B cell (primary cell): ENCODE data around the gene ZNF442. TPM values are rescaled to one million over a fixed set of nuclear protein-coding genes. Genes with fewer than 3 reads are reported as not detected.

ENCODE experiments used
- ATAC-seq: fragments of 200-7000 bp; cut with Tn5 transposase; one replicate; pipeline ENCODE4 v1.10.0; 2021; ENCODE audit warnings: low read depth, mild to moderate bottlenecking, moderate number of reproducible peaks, moderate library complexity
- CTCF ChIA-PET: fragments of 350-600 bp; sonication (Branson Sonifier 250); formaldehyde crosslinking; loops from one replicate; lab custom pipeline; 2021; ENCODE audit warnings: antibody characterized with exemption, inconsistent platforms; lab: Charles Lee
- POLR2A ChIA-PET: fragments of 350-600 bp; sonication (Branson Sonifier 250); formaldehyde crosslinking; loops from one replicate; lab custom pipeline; 2021; ENCODE audit warnings: antibody characterized with exemption; lab: Charles Lee
- DNase-seq: peaks from one replicate; pipeline ENCODE4 v3.0.0; 2013
- H2AFZ ChIP-seq: 2 replicates; pipeline ENCODE4 v1.6.1; 2012; ENCODE audit warnings: mild to moderate bottlenecking, low read depth, low read length; ENCODE audit not compliant: insufficient read depth, poor library complexity, severe bottlenecking
- H3K27ac ChIP-seq, 2 donors: 1 replicate in 1 of 2; 2 replicates in 1 of 2; pipeline ENCODE4 v1.5.1; 2012 to 2013; ENCODE audit warnings: low read length in 2 of 2, mild to moderate bottlenecking in 2 of 2, moderate library complexity in 1 of 2
- H3K27me3 ChIP-seq, 4 experiments: fragments of 200-600 bp in 1 of 4; sonication (generic) in 1 of 4; replicated peaks in 1 of 4; 1 replicate in 2 of 4; 2 replicates in 2 of 4; pipeline versions ENCODE4 v1.6.1 to v1.7.0; 2013 to 2016; ENCODE audit warnings: low read length in 3 of 4, mild to moderate bottlenecking in 2 of 4, mixed read lengths in 1 of 4, moderate library complexity in 1 of 4; ENCODE audit not compliant: insufficient read depth in 4 of 4, control insufficient read depth in 3 of 4; ENCODE audit errors: control extremely low read depth in 1 of 4
- H3K36me3 ChIP-seq, 2 experiments: replicated peaks in 1 of 2; 1 replicate in 1 of 2; 2 replicates in 1 of 2; pipeline versions ENCODE4 v1.6.1 to v1.7.1; 2013; ENCODE audit warnings: low read length in 1 of 2; ENCODE audit not compliant: insufficient read depth in 2 of 2, control insufficient read depth in 1 of 2; ENCODE audit errors: control extremely low read depth in 1 of 2, extremely low read depth in 1 of 2
- H3K4me1 ChIP-seq, 2 donors: fragments of 200-600 bp in 1 of 2; sonication (generic) in 1 of 2; 1 replicate in 1 of 2; 2 replicates in 1 of 2; pipeline versions ENCODE4 v1.5.1 to v1.6.1; 2013 to 2017; ENCODE audit warnings: low read length in 2 of 2; ENCODE audit not compliant: control insufficient read depth in 2 of 2, insufficient read depth in 2 of 2
- H3K4me2 ChIP-seq: replicated peaks from 2 replicates; pipeline ENCODE3; 2012; ENCODE audit warnings: mild to moderate bottlenecking, low read depth, low read length; ENCODE audit not compliant: poor library complexity, severe bottlenecking
- H3K4me3 ChIP-seq, 5 experiments: fragments of 200-600 bp in 1 of 5; sonication (generic) in 1 of 5; 1 replicate in 3 of 5; 2 replicates in 2 of 5; pipeline versions ENCODE4 v1.5.1 to v1.7.0; 2011 to 2016; ENCODE audit warnings: low read length in 4 of 5, mild to moderate bottlenecking in 4 of 5, low read depth in 2 of 5, control low read depth in 1 of 5, moderate library complexity in 1 of 5; ENCODE audit not compliant: insufficient read depth in 1 of 5; ENCODE audit errors: control extremely low read depth in 1 of 5, extremely low read depth in 1 of 5
- H3K79me2 ChIP-seq: fragments of 200-600 bp; sonication (generic); one replicate; pipeline ENCODE4 v1.6.0; 2016; ENCODE audit warnings: low read length; ENCODE audit not compliant: control insufficient read depth, insufficient read depth
- H3K9ac ChIP-seq: fragments of 200-600 bp; sonication (generic); 2 replicates; pipeline ENCODE4 v1.6.1; 2017; ENCODE audit warnings: mild to moderate bottlenecking, low read length, moderate library complexity
- H3K9me3 ChIP-seq, 3 donors: one replicate each; pipeline versions ENCODE4 v1.6.1 to v1.7.1; 2013; ENCODE audit warnings: low read length in 2 of 3; ENCODE audit not compliant: control insufficient read depth in 2 of 3, insufficient read depth in 1 of 3; ENCODE audit errors: control extremely low read depth in 1 of 3
- H4K20me1 ChIP-seq: 2 replicates; pipeline ENCODE4 v1.6.0; 2012; ENCODE audit warnings: mild to moderate bottlenecking, low read length; ENCODE audit not compliant: insufficient read depth, control insufficient read depth, poor library complexity, severe bottlenecking
- H3K27ac Mint-ChIP-seq: one replicate; pipeline ENCODE4 v1.8.0; 2021; ENCODE audit warnings: mixed read lengths
- H3K27me3 Mint-ChIP-seq: one replicate; pipeline ENCODE4 v1.8.0; 2021; ENCODE audit warnings: mixed read lengths
- H3K4me1 Mint-ChIP-seq: one replicate; pipeline ENCODE4 v1.8.0; 2021; ENCODE audit warnings: mixed read lengths
- H3K4me3 Mint-ChIP-seq: one replicate; pipeline ENCODE4 v1.8.0; 2021; ENCODE audit warnings: mixed read lengths
- H3K9me3 Mint-ChIP-seq: one replicate; pipeline ENCODE4 v1.8.0; 2022; ENCODE audit warnings: mixed read lengths; ENCODE audit not compliant: insufficient read depth
- CTCF ChIP-seq: fragments of 200-600 bp; IDR thresholded peaks from one replicate; pipeline ENCODE4 v1.8.0; 2022; ENCODE audit warnings: antibody characterized with exemption, mild to moderate bottlenecking
- EZH2 ChIP-seq: IDR thresholded peaks from 2 replicates; pipeline ENCODE4 v1.6.1; 2012; ENCODE audit warnings: borderline replicate concordance, low read depth, mild to moderate bottlenecking, moderate library complexity, low read length; ENCODE audit not compliant: insufficient read depth, poor library complexity, severe bottlenecking
- WGBS: methylation state at CpG from one replicate; pipeline ENCODE4 v1.1.5; 2013; ENCODE audit warnings: missing lambda C conversion rate; ENCODE audit not compliant: insufficient coverage; 5-methylcytosine and 5-hydroxymethylcytosine counted together
- intact Hi-C: fragments of 100-400 bp; cut with micrococcal nuclease; formaldehyde crosslinking; loops from one replicate; pipeline ENCODE4 v1.10.0; 2022
- polyA plus RNA-seq: library from polyadenylated mRNA; depleted of rRNA; stranded (reverse); fragments of >200 nt; gene quantifications from 2 replicates; pipeline ENCODE4 v1.2.3, GENCODE V29; 2012
- total RNA-seq, 2 donors: library from RNA; stranded (reverse); fragments of 120-200 nt in 1 of 2; gene quantifications; 1 replicate in 1 of 2; 2 replicates in 1 of 2; pipeline versions ENCODE4 v1.2.3 to v1.2.4, GENCODE V29; 2013 to 2022

Gene ZNF442
- total and polyA plus RNA-seq, 2 donors (not counting 1 experiment from before 2014, with no cell fraction given): 0.69 to 6.9 TPM

- Histone ChIP-seq H3K27ac (no peak overlapping the region), H2AFZ (no peak overlapping the region), H4K20me1 (no peaks in the 10 kb centered on the region), H3K9ac (no peak overlapping the region), H3K4me1 (no peaks in the 10 kb centered on the region), H3K36me3 (peaks cover 0 to 10% of the 10 kb centered on the region in 2 experiments), H3K9me3 (peaks cover 11 to 30% (median 14%) of the 10 kb centered on the region in 3 donors), H3K27me3 (no peaks in the 10 kb centered on the region), H3K4me3 (no peak overlapping the region), H3K79me2 (no peaks in the 10 kb centered on the region), H3K4me2 (no peak overlapping the region)
- Mint-ChIP-seq H3K4me3 (no peak overlapping the region), H3K4me1 (no peaks in the 10 kb centered on the region), H3K27me3 (no peaks in the 10 kb centered on the region), H3K9me3 (peaks cover 23% of the 10 kb centered on the region), H3K27ac (no peak overlapping the region)
- ATAC-seq (peak; percentile 36), DNase-seq (peak; percentile 61)
- no CpG with 5 or more reads among the region's 2 CpGs for WGBS
- POLR2A ChIA-PET: no interaction called here
- TF ChIP-seq CTCF: peak; percentile 47
- no peak for TF ChIP-seq EZH2
- CTCF ChIA-PET: interaction anchor here (0.5 to 1.3 kb wide), 6 partner anchors 14 to 287 kb away, joined by 3 to 7 read pairs (median 4); no protein-coding TSS in a partner anchor
- intact Hi-C loops: loop anchor here (1.0 to 2.0 kb wide), 2 partner anchors 14 to 145 kb away; partner anchors contain the start of gene ZNF563
Observed at GRCh38 chr19:12346896-12347295, 18.6 kb downstream of the ZNF442 start.

DNA sequence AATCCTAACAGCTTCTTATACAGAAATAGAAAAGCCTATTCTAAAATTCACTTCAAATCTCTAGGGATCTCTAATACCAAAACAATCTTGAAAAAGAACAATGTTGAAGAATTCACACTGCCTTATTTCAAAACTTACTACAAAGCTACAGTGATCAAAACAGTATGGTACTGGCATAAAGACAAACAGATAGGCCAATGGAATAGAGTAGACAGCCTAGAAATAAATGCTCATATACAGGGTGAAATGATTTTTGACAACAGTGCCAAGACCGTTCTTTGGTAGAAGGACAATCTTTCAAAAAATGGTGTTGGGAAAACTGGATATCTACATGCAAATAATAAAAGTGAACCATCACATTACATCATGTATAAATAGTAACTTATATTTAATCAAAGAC, 20.3 kb downstream of the ZNF442 start:
- Histone ChIP-seq H3K27me3 (no peaks in the 10 kb centered on the region), H3K9me3 (peaks cover 6 to 14% (median 9%) of the 10 kb centered on the region in 3 donors), H3K9ac (no peak overlapping the region), H3K4me1 (no peaks in the 10 kb centered on the region), H3K27ac (no peak overlapping the region), H3K4me2 (no peak overlapping the region), H3K4me3 (no peak overlapping the region), H2AFZ (no peak overlapping the region), H3K36me3 (peaks cover 0 to 3% of the 10 kb centered on the region in 2 experiments), H3K79me2 (no peaks in the 10 kb centered on the region), H4K20me1 (no peaks in the 10 kb centered on the region)
- CTCF ChIA-PET: interaction anchor here (0.5 kb wide), 1 partner anchor 527 kb away, joined by 3 read pairs; no protein-coding TSS in a partner anchor
- TF ChIP-seq EZH2: no peak
- no peak for TF ChIP-seq CTCF
- Mint-ChIP-seq H3K4me1 (no peaks in the 10 kb centered on the region), H3K27ac (no peak overlapping the region), H3K27me3 (no peaks in the 10 kb centered on the region), H3K9me3 (peaks cover 14% of the 10 kb centered on the region), H3K4me3 (no peak overlapping the region)
- intact Hi-C loops: no loop called here
- POLR2A ChIA-PET: no interaction called here
- no peak for DNase-seq
- no CpG with 5 or more reads among the region's 1 CpG for WGBS
- no peak for ATAC-seq
